ENCODE data around the gene PPBP.

DNA sequence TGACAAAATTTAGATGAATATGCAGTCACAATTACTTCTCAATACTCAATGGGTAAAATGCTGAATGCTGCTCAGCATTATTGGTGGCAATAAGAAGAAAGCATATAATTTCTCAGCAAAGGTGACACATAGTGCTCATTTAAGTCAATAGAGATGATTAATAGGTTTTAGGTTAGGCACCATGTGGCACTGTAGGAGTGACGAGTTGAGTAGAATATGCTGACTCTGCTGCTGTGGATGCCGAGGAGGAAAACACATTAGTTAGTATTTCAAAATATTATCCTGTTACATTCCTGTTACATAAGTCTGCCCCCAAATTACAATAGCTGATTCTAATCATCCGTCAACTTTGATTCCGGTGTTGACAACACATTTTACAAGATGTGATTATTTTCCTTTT is 24.1 kb upstream of the PPBP start:
- TF ChIP-seq, protein P1, sequence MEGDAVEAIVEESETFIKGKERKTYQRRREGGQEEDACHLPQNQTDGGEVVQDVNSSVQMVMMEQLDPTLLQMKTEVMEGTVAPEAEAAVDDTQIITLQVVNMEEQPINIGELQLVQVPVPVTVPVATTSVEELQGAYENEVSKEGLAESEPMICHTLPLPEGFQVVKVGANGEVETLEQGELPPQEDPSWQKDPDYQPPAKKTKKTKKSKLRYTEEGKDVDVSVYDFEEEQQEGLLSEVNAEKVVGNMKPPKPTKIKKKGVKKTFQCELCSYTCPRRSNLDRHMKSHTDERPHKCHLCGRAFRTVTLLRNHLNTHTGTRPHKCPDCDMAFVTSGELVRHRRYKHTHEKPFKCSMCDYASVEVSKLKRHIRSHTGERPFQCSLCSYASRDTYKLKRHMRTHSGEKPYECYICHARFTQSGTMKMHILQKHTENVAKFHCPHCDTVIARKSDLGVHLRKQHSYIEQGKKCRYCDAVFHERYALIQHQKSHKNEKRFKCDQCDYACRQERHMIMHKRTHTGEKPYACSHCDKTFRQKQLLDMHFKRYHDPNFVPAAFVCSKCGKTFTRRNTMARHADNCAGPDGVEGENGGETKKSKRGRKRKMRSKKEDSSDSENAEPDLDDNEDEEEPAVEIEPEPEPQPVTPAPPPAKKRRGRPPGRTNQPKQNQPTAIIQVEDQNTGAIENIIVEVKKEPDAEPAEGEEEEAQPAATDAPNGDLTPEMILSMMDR (IDR thresholded peaks at IDR 0.05; ENCODE audit: low read depth, low read length, poor library complexity, severe bottlenecking), result no peak
- TF ChIP-seq EZH2phosphoT487 (IDR thresholded peaks at IDR 0.05; ENCODE audit: borderline replicate concordance, low read length), result no peak

Measured in DOHH2 (cell line).